HG02938 (cell line): ENCODE data around the gene RYR2.
"Not testable (repeated sequence)": the region's sequence is repeated elsewhere in the genome, so short reads cannot be mapped to it uniquely, and the experiment has no call there.

Source experiments
- ATAC-seq: cut with Tn5 transposase; IDR thresholded peaks from one replicate; pipeline ENCODE4 v1.9.1; 2021; ENCODE audit warnings: mild to moderate bottlenecking, moderate library complexity; ENCODE audit not compliant: unreplicated experiment

The RYR2 gene

GRCh38 chr1:237140986-237141385 is 99.0 kb downstream of the RYR2 start:
- no peak for ATAC-seq

- ATAC-seq, result no peak
These were observed 99.5 kb downstream of the RYR2 start for GRCh38 chr1:237141502-237141901.

- no peak for ATAC-seq
These were observed 103.6 kb downstream of the RYR2 start for GRCh38 chr1:237145379-237146135.

- no peak for ATAC-seq
These were observed 104.3 kb downstream of the RYR2 start for GRCh38 chr1:237146241-237146640.

GRCh38 chr1:237149857-237150256 is 107.9 kb downstream of the RYR2 start:
- ATAC-seq, result no peak

- not testable (repeated sequence) for ATAC-seq
These were observed 110.0 kb downstream of the RYR2 start for GRCh38 chr1:237151979-237152378.

GRCh38 chr1:237152506-237153335 is 110.7 kb downstream of the RYR2 start:
- no peak for ATAC-seq

- no peak for ATAC-seq
These were observed 112.2 kb downstream of the RYR2 start for GRCh38 chr1:237154157-237154556.

GRCh38 chr1:237164406-237165352 is 122.7 kb downstream of the RYR2 start:
- no peak for ATAC-seq

GRCh38 chr1:237166086-237166485 is 124.1 kb downstream of the RYR2 start:
- ATAC-seq, result no peak

- no peak for ATAC-seq
These were observed 124.7 kb downstream of the RYR2 start for GRCh38 chr1:237166593-237167101.

- ATAC-seq, result no peak
These were observed 128.2 kb downstream of the RYR2 start for GRCh38 chr1:237170149-237170548.

- ATAC-seq, result no peak
These were observed 129.6 kb downstream of the RYR2 start for GRCh38 chr1:237171454-237172117.

GRCh38 chr1:237172118-237172485 is 130.1 kb downstream of the RYR2 start:
- no peak for ATAC-seq

- no peak for ATAC-seq
These were observed 137.5 kb downstream of the RYR2 start for GRCh38 chr1:237179503-237179902.

GRCh38 chr1:237180256-237180655 is 138.3 kb downstream of the RYR2 start:
- no peak for ATAC-seq

- no peak for ATAC-seq
These were observed 139.8 kb downstream of the RYR2 start for GRCh38 chr1:237181743-237182317.

GRCh38 chr1:237183963-237184540 is 142.1 kb downstream of the RYR2 start:
- ATAC-seq, result no peak

- ATAC-seq, result no peak
These were observed 144.7 kb downstream of the RYR2 start for GRCh38 chr1:237186675-237187074.

GRCh38 chr1:237187842-237188241 is 145.9 kb downstream of the RYR2 start:
- ATAC-seq, result no peak
